ENCODE data around the gene CRMP1. TPM values are rescaled to one million over a fixed set of nuclear protein-coding genes. Genes with fewer than 3 reads are reported as not detected.

Gene CRMP1
- total and polyA plus RNA-seq, 2 of the 4 experiments (the other 2 are of a cell fraction) = 4.1 to 7.4 TPM

DNA sequence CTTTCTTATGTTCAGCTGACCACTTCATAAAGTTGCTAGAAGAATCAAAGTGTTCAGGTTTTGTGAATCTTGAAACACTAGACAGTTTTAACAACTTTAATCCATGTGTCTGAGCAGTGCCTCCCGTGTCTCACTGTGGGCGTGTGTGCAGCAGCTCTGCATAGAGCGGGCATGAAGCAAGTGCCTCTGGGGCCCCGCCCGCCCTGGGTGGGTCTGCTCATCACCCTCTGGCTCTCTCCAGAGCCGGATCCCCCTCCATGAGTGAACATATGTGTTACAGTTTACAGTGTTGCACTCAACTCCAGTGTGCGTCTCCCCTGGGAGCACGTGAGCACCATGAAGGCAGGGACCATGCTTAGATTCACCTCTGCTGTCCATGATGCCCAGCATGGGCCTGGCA lies 37.6 kb upstream of the CRMP1 start:
- no peaks in the 10 kb centered on the region for H3K79me1 ChIP-seq (ENCODE audit: low read depth in 1 of 2, low read length in 2 of 2)
- no peak overlapping the region for H2BK120ac ChIP-seq (ENCODE audit: low read depth, low read length)
- no peak overlapping the region for H3K9ac ChIP-seq (ENCODE audit: low read depth, low read length)
- H3K9me1 ChIP-seq (ENCODE audit: insufficient read depth, low read length) = no peaks in the 10 kb centered on the region
- H2BK20ac ChIP-seq (ENCODE audit: low read depth, low read length) = no peak overlapping the region
- H2BK5ac ChIP-seq (ENCODE audit: low read depth, low read length, poor library complexity, severe bottlenecking) = no peak overlapping the region
- H4K8ac ChIP-seq (ENCODE audit: low read depth in 2 of 2, low read length in 2 of 2) = no peak overlapping the region
- no peak overlapping the region for H3K14ac ChIP-seq (replicated peaks; ENCODE audit: low read depth, low read length)
- H2AK5ac ChIP-seq (ENCODE audit: low read depth, low read length) = no peak overlapping the region
- H3K9me3 ChIP-seq (ENCODE audit: control insufficient read depth, insufficient read depth, low read length) = no peaks in the 10 kb centered on the region
- DNase-seq (no peak), ATAC-seq (ENCODE audit: low read depth) (no peak)
- CTCF ChIA-PET = no interaction called here
- H3K18ac ChIP-seq (ENCODE audit: low read depth, low read length) = no peak overlapping the region
- H4K5ac ChIP-seq (ENCODE audit: low read depth, low read length) = no peak overlapping the region
- TF ChIP-seq RAD21 (IDR thresholded peaks at IDR 0.05; ENCODE audit: low read length) = no peak
- TF ChIP-seq MXI1 (IDR thresholded peaks at IDR 0.05; ENCODE audit: borderline replicate concordance, low read depth, low read length) = no peak
- TF ChIP-seq POLR2A (IDR thresholded peaks at IDR 0.05; ENCODE audit: low read depth, low read length) = no peak
- TF ChIP-seq, protein P1, sequence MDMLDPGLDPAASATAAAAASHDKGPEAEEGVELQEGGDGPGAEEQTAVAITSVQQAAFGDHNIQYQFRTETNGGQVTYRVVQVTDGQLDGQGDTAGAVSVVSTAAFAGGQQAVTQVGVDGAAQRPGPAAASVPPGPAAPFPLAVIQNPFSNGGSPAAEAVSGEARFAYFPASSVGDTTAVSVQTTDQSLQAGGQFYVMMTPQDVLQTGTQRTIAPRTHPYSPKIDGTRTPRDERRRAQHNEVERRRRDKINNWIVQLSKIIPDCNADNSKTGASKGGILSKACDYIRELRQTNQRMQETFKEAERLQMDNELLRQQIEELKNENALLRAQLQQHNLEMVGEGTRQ (IDR thresholded peaks at IDR 0.05; ENCODE audit: low read depth, low read length) = no peak
- no peak for TF ChIP-seq MAZ (IDR thresholded peaks at IDR 0.05; ENCODE audit: borderline replicate concordance, low read depth, low read length)
- TF ChIP-seq SMC3 (IDR thresholded peaks at IDR 0.05; ENCODE audit: low read depth, low read length) = no peak
- TF ChIP-seq, protein P2, sequence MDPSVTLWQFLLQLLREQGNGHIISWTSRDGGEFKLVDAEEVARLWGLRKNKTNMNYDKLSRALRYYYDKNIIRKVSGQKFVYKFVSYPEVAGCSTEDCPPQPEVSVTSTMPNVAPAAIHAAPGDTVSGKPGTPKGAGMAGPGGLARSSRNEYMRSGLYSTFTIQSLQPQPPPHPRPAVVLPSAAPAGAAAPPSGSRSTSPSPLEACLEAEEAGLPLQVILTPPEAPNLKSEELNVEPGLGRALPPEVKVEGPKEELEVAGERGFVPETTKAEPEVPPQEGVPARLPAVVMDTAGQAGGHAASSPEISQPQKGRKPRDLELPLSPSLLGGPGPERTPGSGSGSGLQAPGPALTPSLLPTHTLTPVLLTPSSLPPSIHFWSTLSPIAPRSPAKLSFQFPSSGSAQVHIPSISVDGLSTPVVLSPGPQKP (IDR thresholded peaks at IDR 0.05; ENCODE audit: borderline replicate concordance, low read depth, low read length) = no peak
- no peak for TF ChIP-seq RFX5 (IDR thresholded peaks at IDR 0.05; ENCODE audit: low read depth, low read length)
- no peak for TF ChIP-seq FOS (IDR thresholded peaks at IDR 0.05; ENCODE audit: low read depth, low read length)
- TF ChIP-seq MAFK (IDR thresholded peaks at IDR 0.05; ENCODE audit: low read depth, low read length) = no peak
- TF ChIP-seq, protein P3, sequence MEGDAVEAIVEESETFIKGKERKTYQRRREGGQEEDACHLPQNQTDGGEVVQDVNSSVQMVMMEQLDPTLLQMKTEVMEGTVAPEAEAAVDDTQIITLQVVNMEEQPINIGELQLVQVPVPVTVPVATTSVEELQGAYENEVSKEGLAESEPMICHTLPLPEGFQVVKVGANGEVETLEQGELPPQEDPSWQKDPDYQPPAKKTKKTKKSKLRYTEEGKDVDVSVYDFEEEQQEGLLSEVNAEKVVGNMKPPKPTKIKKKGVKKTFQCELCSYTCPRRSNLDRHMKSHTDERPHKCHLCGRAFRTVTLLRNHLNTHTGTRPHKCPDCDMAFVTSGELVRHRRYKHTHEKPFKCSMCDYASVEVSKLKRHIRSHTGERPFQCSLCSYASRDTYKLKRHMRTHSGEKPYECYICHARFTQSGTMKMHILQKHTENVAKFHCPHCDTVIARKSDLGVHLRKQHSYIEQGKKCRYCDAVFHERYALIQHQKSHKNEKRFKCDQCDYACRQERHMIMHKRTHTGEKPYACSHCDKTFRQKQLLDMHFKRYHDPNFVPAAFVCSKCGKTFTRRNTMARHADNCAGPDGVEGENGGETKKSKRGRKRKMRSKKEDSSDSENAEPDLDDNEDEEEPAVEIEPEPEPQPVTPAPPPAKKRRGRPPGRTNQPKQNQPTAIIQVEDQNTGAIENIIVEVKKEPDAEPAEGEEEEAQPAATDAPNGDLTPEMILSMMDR (conservative IDR thresholded peaks at IDR 0.05; ENCODE audit: low read depth, low read length) = no peak
- TF ChIP-seq BHLHE40 (IDR thresholded peaks at IDR 0.05; ENCODE audit: low read depth, low read length) = no peak
- TF ChIP-seq NFE2L2 (IDR thresholded peaks at IDR 0.05; ENCODE audit: low read depth, low read length) = no peak
- no peak for TF ChIP-seq CHD1 (IDR thresholded peaks at IDR 0.05; ENCODE audit: low read depth, low read length)
- no peak for TF ChIP-seq RCOR1 (IDR thresholded peaks at IDR 0.05; ENCODE audit: insufficient replicate concordance, low read length)
- no peak for TF ChIP-seq CEBPB (IDR thresholded peaks at IDR 0.05; ENCODE audit: low read depth, low read length)
- H3K27me3 ChIP-seq (ENCODE audit: control insufficient read depth, insufficient read depth, low read length) = peaks cover 15% of the 10 kb centered on the region
- H3K4me3 ChIP-seq (ENCODE audit: insufficient read depth, low read depth, low read length) = no peak overlapping the region
- intact Hi-C loops (cut with micrococcal nuclease) = no loop called here
- H2BK15ac ChIP-seq (ENCODE audit: low read depth, low read length) = no peak overlapping the region
- H3K4me1 ChIP-seq (ENCODE audit: control insufficient read depth, insufficient read depth, low read length) = no peaks in the 10 kb centered on the region
- H4K20me1 ChIP-seq (ENCODE audit: insufficient read depth, low read length) = no peaks in the 10 kb centered on the region
- in situ Hi-C loops (cut with MboI; ENCODE audit: low sequenced_read_pairs) = no loop called here
- H3K4me2 ChIP-seq (ENCODE audit: low read depth, low read length) = no peak overlapping the region
- no peaks in the 10 kb centered on the region for H3K36me3 ChIP-seq (ENCODE audit: control insufficient read depth, insufficient read depth, low read length)
- dilution Hi-C loops (cut with HindIII; ENCODE audit: low sequenced_read_pairs, unreplicated experiment) = no loop called here
- no peak overlapping the region for H2AK9ac ChIP-seq (replicated peaks; ENCODE audit: low read depth, low read length, poor library complexity)
- no peak overlapping the region for H3K4ac ChIP-seq (ENCODE audit: low read depth, low read length)
- no TSS peak for BruUV-seq (replicated peaks)
- no peak overlapping the region for H3K27ac ChIP-seq (ENCODE audit: insufficient read depth, low read length)
- no peak overlapping the region for H3K56ac ChIP-seq (ENCODE audit: extremely low read depth, insufficient read depth, low read length)
- H2AFZ ChIP-seq (replicated peaks; ENCODE audit: low read length, poor library complexity) = no peak overlapping the region
- POLR2A ChIA-PET (ENCODE audit: unreplicated experiment) = no interaction called here
- no peak overlapping the region for H4K91ac ChIP-seq (ENCODE audit: insufficient read depth, low read depth, low read length)
- H3K23ac ChIP-seq (ENCODE audit: low read depth, low read length) = no peak overlapping the region
- 71% methylated on average over 2 of the region's 8 CpGs; no CpG with 5 or more reads in 1 of the 2 experiments for WGBS, 2 experiments (ENCODE audit: extremely low coverage in 2 of 2, insufficient read length in 1 of 2)
